Osteoblast (primary cell): ENCODE measurements around the gene MTFR1L. TPM values are rescaled to one million over a fixed set of nuclear protein-coding genes. Genes with fewer than 3 reads are reported as not detected.

Source experiments
- DNase-seq: peaks from one replicate; pipeline ENCODE4 v3.0.0; 2011; ENCODE audit warnings: low spot score, mixed read lengths; ENCODE audit not compliant: insufficient read length; ENCODE audit errors: missing footprints
- H2AFZ ChIP-seq: 2 replicates; pipeline ENCODE4 v1.6.0; 2011; ENCODE audit warnings: mild to moderate bottlenecking, low read length
- H3K27ac ChIP-seq: 2 replicates; pipeline ENCODE4 v1.5.1; 2011; ENCODE audit warnings: mild to moderate bottlenecking, low read depth, low read length, moderate library complexity
- H3K27me3 ChIP-seq: 2 replicates; pipeline ENCODE4 v1.6.0; 2012; ENCODE audit warnings: mild to moderate bottlenecking, control low read depth, inconsistent platforms, low read length, moderate library complexity; ENCODE audit not compliant: insufficient read depth
- H3K36me3 ChIP-seq: 2 replicates; pipeline ENCODE4 v1.5.1; 2011; ENCODE audit warnings: mild to moderate bottlenecking, low read length, control low read depth, moderate library complexity; ENCODE audit not compliant: insufficient read depth
- H3K4me1 ChIP-seq: 2 replicates; pipeline ENCODE4 v1.5.1; 2011; ENCODE audit warnings: mild to moderate bottlenecking, low read length, control low read depth, moderate library complexity; ENCODE audit not compliant: insufficient read depth
- H3K4me2 ChIP-seq: 2 replicates; pipeline ENCODE4 v1.6.0; 2011; ENCODE audit warnings: mild to moderate bottlenecking, low read length; ENCODE audit not compliant: insufficient read depth
- H3K4me3 ChIP-seq: fragments of 200-600 bp; sonication (generic); 3 replicates; pipeline ENCODE4 v1.5.1; 2012; ENCODE audit warnings: mild to moderate bottlenecking, low read length, inconsistent platforms; ENCODE audit not compliant: insufficient read depth
- H3K79me2 ChIP-seq: 2 replicates; pipeline ENCODE4 v1.6.0; 2012; ENCODE audit warnings: mild to moderate bottlenecking, low read length, control low read depth, inconsistent platforms; ENCODE audit not compliant: insufficient read depth
- H3K9me3 ChIP-seq: 2 replicates; pipeline ENCODE4 v1.5.1; 2011; ENCODE audit warnings: low read depth, low read length, control low read depth
- H4K20me1 ChIP-seq: 2 replicates; pipeline ENCODE4 v1.6.0; 2012; ENCODE audit warnings: mild to moderate bottlenecking, low read length, control low read depth; ENCODE audit not compliant: insufficient read depth
- CTCF ChIP-seq: IDR thresholded peaks from 2 replicates; pipeline ENCODE4 v1.5.1; 2011; ENCODE audit warnings: mild to moderate bottlenecking, low read depth, low read length, moderate library complexity; ENCODE audit errors: extremely low read depth
- total RNA-seq: library from RNA; depleted of rRNA; stranded (reverse); fragments of >200 nt; gene quantifications from 2 replicates; pipeline ENCODE4 v1.2.3, GENCODE V29; 2012

The MTFR1L gene
- total RNA-seq, 1 donor: 47.4 TPM

DNA sequence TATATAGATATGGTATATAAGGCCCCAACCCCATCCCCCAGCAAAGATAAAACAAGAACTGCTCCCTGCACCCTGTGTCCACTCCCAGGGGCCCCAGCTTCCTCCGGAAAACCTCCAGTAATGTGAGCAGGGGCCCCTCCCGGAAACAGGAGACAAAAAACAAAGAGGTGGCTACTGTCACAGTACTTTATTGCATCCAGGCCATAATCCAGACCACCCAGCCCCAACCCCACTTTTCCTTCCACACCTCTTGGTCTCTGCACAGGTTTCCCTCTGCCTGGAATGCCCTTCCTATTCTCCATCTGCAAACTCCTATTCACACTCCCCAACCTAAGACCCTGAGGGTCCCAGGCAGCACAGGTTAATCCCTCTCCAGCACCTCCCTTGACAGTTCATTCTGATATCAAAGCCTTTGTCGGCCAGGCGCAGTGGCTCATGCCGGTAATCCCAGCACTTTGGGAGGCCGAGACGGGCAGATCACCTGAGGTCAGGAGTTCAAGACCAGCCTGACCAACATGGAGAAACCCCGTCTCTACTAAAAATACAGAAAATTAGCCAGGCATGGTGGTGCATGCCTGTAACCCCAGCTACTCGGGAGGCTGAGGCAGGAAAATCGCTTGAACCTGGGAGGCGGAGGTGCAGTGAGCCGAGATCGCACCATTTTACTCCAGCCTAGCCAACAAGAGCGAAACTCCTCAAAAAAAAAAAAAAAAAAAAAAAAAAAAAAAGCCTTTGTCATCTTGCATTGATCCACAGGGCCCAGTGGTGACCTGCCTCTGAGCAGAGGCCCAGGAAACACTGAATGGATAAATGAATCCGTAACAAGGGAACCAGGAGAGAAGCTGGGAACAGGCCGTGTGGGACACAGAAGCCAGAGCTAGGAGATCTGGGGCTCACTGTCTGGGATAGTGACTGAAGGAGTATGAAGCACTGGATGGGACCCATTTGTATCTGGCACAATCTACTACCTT is 41.8 kb downstream of the MTFR1L start:
- no peak overlapping the region for H3K27ac ChIP-seq
- no peak overlapping the region for H3K4me2 ChIP-seq
- no peaks in the 10 kb centered on the region for H3K9me3 ChIP-seq
- DNase-seq: no peak
- H3K4me1 ChIP-seq: peaks cover 8% of the 10 kb centered on the region
- H3K27me3 ChIP-seq: no peaks in the 10 kb centered on the region
- H3K79me2 ChIP-seq: peaks cover 10% of the 10 kb centered on the region
- no peak for TF ChIP-seq CTCF
- no peak overlapping the region for H3K4me3 ChIP-seq
- peaks cover 18% of the 10 kb centered on the region for H3K36me3 ChIP-seq
- no peaks in the 10 kb centered on the region for H4K20me1 ChIP-seq
- H2AFZ ChIP-seq: no peak overlapping the region

DNA sequence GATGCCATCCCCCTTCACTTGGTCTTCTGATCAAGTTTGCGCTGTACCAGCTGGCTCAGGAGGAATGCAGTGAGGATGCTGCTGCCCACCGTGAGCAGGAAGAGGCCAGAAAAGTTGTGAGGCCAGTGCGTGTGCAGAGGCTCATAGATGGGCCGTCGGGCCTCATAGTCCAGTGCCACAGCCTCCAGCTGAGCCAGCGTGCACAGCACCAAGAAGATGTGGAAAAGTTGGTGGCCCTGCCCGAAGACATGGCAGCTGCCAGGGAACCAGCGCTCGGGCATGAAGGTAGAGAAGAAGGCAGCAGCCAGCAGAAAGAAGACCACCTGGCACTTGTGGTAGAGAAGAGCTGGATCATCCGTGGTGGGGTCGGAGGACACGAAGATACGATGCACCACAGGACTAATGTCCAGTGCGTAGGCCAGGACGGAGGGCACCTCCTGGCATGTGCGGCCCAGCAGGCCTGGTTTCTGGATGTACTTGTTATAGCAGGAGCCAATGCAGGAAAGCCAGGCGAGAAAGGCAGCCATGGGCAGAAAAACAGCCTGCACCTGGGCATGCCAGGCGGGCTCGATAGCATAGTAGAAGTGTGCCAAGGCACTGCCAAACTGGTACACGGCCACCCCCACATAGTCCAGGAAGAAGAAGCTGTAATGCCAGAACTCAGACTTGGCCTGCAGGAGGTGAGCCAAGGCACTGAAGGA is 43.2 kb downstream of the MTFR1L start:
- H3K36me3 ChIP-seq: peaks cover 25% of the 10 kb centered on the region
- no peak for DNase-seq
- TF ChIP-seq CTCF: no peak
- H3K27ac ChIP-seq: no peak overlapping the region
- H3K4me3 ChIP-seq: no peak overlapping the region
- no peaks in the 10 kb centered on the region for H3K27me3 ChIP-seq
- no peak overlapping the region for H3K4me2 ChIP-seq
- H3K79me2 ChIP-seq: peaks cover 10% of the 10 kb centered on the region
- no peaks in the 10 kb centered on the region for H3K9me3 ChIP-seq
- H2AFZ ChIP-seq: no peak overlapping the region
- H4K20me1 ChIP-seq: peaks cover 3% of the 10 kb centered on the region
- peaks cover 8% of the 10 kb centered on the region for H3K4me1 ChIP-seq

DNA sequence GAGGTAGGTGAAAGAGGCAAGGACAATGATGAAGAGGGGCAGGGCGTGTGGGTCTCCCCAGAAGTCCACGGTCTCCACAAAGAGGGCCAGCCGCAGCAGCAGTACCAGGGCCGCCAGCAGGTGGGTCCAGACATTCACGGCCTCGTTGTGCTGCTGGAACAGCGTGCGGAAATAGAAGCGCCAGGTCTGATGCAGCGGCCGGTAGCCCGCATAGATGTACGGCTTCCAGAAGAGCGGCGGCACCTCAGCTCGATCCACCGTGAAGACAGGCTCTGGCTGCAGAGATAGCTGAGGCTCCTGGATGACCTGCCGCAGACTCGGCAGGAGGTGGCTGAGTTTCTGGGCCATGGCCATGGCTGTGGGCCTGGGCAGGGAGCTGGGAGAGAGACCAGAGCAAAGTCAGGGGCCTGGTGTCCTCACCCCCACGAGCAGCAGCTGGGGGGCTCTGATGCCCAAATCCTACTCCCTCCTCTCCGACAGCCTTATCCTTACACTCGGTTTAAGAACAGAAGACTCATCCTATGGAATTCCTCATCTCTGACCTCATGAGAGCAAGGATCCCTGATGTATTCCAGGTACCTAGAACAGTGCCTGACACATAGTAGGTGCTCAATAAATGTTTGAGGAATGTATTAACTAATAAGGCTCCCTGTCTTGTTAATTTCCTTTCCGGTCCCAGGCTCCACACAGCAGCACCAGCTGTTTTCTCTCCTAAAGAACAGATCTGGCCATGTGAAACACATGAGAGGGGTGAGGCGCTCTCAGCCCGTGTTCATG is 43.9 kb downstream of the MTFR1L start:
- TF ChIP-seq CTCF: no peak

More for the DNA sequence above, 43.9 kb downstream of the MTFR1L start:
- DNase-seq: no peak
- Histone ChIP-seq H3K4me2 (no peak overlapping the region), H3K4me1 (peaks cover 4% of the 10 kb centered on the region), H3K79me2 (peaks cover 5% of the 10 kb centered on the region), H3K27ac (no peak overlapping the region), H3K4me3 (no peak overlapping the region), H2AFZ (no peak overlapping the region), H3K9me3 (no peaks in the 10 kb centered on the region), H3K27me3 (no peaks in the 10 kb centered on the region), H4K20me1 (peaks cover 3% of the 10 kb centered on the region), H3K36me3 (peaks cover 29% of the 10 kb centered on the region)
